CD4-positive, alpha-beta T cell (primary cell): ENCODE results near the gene COL5A1. TPM values are rescaled to one million over a fixed set of nuclear protein-coding genes. Genes with fewer than 3 reads are reported as not detected.

Source experiments
- ATAC-seq: fragments of 200-7000 bp; cut with Tn5 transposase; one replicate; pipeline ENCODE4 v1.10.0; 2022; ENCODE audit warnings: mild to moderate bottlenecking; ENCODE audit not compliant: poor library complexity
- CTCF ChIA-PET: fragments of 350-600 bp; sonication (Branson Sonifier 250); formaldehyde crosslinking; loops from one replicate; lab custom pipeline; 2021; ENCODE audit warnings: antibody characterized with exemption, inconsistent platforms; lab: Charles Lee
- POLR2A ChIA-PET: fragments of 350-600 bp; sonication (Branson Sonifier 250); formaldehyde crosslinking; loops from one replicate; lab custom pipeline; 2021; ENCODE audit warnings: antibody characterized with exemption, inconsistent platforms; lab: Charles Lee
- DNase-seq, 14 experiments: peaks; one replicate each; pipeline ENCODE4 v3.0.0-alpha.2; 2013 to 2020; ENCODE audit warnings: mixed read lengths in 2 of 14
- H3K27ac ChIP-seq, 2 donors: one replicate each; pipeline versions ENCODE4 v1.5.1 to v1.7.0; 2013; ENCODE audit warnings: low read length in 2 of 2, low read depth in 1 of 2, mild to moderate bottlenecking in 1 of 2
- H3K27me3 ChIP-seq, 2 experiments: 1 replicate in 1 of 2; 2 replicates in 1 of 2; pipeline versions ENCODE4 v1.6.1 to v1.7.0; 2013; ENCODE audit warnings: low read length in 2 of 2, control low read depth in 1 of 2, mild to moderate bottlenecking in 1 of 2, moderate library complexity in 1 of 2; ENCODE audit not compliant: insufficient read depth in 2 of 2, control insufficient read depth in 1 of 2
- H3K36me3 ChIP-seq: one replicate; pipeline ENCODE4 v1.6.1; 2013; ENCODE audit warnings: low read length, control low read depth; ENCODE audit not compliant: insufficient read depth
- H3K4me1 ChIP-seq: one replicate; pipeline ENCODE4 v1.6.1; 2013; ENCODE audit warnings: low read length, control low read depth; ENCODE audit not compliant: insufficient read depth
- H3K4me3 ChIP-seq: one replicate; pipeline ENCODE4 v1.5.1; 2013; ENCODE audit warnings: mild to moderate bottlenecking, low read length, moderate library complexity
- H3K9me3 ChIP-seq, 2 experiments: 1 replicate in 1 of 2; 2 replicates in 1 of 2; pipeline versions ENCODE4 v1.6.1 to v1.7.0; 2013; ENCODE audit warnings: low read length in 2 of 2, mild to moderate bottlenecking in 2 of 2, control low read depth in 1 of 2, moderate library complexity in 1 of 2; ENCODE audit not compliant: control insufficient read depth in 1 of 2, insufficient read depth in 1 of 2
- H3K27ac Mint-ChIP-seq: one replicate; pipeline ENCODE4 v1.8.0; 2020; ENCODE audit warnings: mixed read lengths
- H3K27me3 Mint-ChIP-seq: one replicate; pipeline ENCODE4 v1.8.0; 2021; ENCODE audit warnings: mixed read lengths
- H3K36me3 Mint-ChIP-seq: one replicate; pipeline ENCODE4 v1.8.0; 2021; ENCODE audit warnings: low read depth, mixed read lengths
- H3K4me1 Mint-ChIP-seq: one replicate; pipeline ENCODE4 v1.8.0; 2021; ENCODE audit warnings: low read depth, mixed read lengths
- H3K4me3 Mint-ChIP-seq: one replicate; pipeline ENCODE4 v1.8.0; 2020; ENCODE audit warnings: mild to moderate bottlenecking, mixed read lengths
- H3K9me3 Mint-ChIP-seq: one replicate; pipeline ENCODE4 v1.8.0; 2020; ENCODE audit warnings: mixed read lengths
- intact Hi-C, 2 experiments: fragments of 100-400 bp; cut with DNase I in 1 of 2; cut with micrococcal nuclease in 1 of 2; formaldehyde crosslinking; loops; one replicate each; pipeline versions ENCODE4 v1.15.1 to v1.9.0; 2023 to 2025; cut with DNase I, micrococcal nuclease
- total RNA-seq, 174 experiments: library from RNA in 2 of 174; stranded (reverse) in 2 of 174; gene quantifications; one replicate each; pipeline ENCODE4 v1.2.3 and lab custom pipeline; 2021 to 2026
- TF ChIP-seq, protein P1 (sequence below): fragments of 200-600 bp; IDR thresholded peaks from one replicate; pipeline ENCODE4 v1.8.0; 2022; ENCODE audit warnings: antibody characterized with exemption, mild to moderate bottlenecking

Gene COL5A1
- total RNA-seq, 2 experiments from 2014 or later = 0.41 to 0.50 TPM

DNA sequence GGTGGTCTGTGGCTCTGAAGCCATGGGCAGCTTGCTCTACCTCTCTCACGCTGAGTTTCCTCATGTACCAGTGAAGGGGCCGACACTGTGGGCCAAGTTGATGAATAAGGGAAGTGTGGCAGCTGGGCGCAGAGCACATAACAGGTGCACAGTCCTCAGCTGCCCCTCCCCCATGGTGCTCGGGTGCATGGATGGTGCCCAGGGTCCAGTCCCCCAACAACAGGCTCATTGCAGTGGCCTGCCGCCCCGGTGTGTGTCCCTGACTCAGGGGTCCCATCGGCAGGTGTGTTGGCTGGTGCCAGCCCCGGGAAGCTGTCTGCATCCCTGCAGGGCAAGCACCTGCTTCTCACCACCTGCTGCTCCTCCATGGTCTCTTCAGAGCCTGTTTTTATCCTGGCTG, 36.6 kb downstream of the COL5A1 start:
- ChIA-PET CTCF (no interaction called here), POLR2A (no interaction called here)
- H3K27me3 Mint-ChIP-seq = no peaks in the 10 kb centered on the region
- no peak for ATAC-seq
- TF ChIP-seq, protein P1, sequence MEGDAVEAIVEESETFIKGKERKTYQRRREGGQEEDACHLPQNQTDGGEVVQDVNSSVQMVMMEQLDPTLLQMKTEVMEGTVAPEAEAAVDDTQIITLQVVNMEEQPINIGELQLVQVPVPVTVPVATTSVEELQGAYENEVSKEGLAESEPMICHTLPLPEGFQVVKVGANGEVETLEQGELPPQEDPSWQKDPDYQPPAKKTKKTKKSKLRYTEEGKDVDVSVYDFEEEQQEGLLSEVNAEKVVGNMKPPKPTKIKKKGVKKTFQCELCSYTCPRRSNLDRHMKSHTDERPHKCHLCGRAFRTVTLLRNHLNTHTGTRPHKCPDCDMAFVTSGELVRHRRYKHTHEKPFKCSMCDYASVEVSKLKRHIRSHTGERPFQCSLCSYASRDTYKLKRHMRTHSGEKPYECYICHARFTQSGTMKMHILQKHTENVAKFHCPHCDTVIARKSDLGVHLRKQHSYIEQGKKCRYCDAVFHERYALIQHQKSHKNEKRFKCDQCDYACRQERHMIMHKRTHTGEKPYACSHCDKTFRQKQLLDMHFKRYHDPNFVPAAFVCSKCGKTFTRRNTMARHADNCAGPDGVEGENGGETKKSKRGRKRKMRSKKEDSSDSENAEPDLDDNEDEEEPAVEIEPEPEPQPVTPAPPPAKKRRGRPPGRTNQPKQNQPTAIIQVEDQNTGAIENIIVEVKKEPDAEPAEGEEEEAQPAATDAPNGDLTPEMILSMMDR = no peak
- H3K36me3 Mint-ChIP-seq = no peaks in the 10 kb centered on the region
- Histone ChIP-seq H3K4me1 (no peaks in the 10 kb centered on the region), H3K4me3 (no peak overlapping the region), H3K27me3 (no peaks in the 10 kb centered on the region), H3K9me3 (peaks cover 9 to 17% of the 10 kb centered on the region in 2 experiments), H3K36me3 (no peaks in the 10 kb centered on the region), H3K27ac (no peak overlapping the region)
- peaks cover 4% of the 10 kb centered on the region for H3K9me3 Mint-ChIP-seq
- no peak overlapping the region for H3K4me3 Mint-ChIP-seq
- no peaks in the 10 kb centered on the region for H3K4me1 Mint-ChIP-seq
- no peak overlapping the region for H3K27ac Mint-ChIP-seq
- no peak for DNase-seq
- intact Hi-C loops = no loop called here

DNA sequence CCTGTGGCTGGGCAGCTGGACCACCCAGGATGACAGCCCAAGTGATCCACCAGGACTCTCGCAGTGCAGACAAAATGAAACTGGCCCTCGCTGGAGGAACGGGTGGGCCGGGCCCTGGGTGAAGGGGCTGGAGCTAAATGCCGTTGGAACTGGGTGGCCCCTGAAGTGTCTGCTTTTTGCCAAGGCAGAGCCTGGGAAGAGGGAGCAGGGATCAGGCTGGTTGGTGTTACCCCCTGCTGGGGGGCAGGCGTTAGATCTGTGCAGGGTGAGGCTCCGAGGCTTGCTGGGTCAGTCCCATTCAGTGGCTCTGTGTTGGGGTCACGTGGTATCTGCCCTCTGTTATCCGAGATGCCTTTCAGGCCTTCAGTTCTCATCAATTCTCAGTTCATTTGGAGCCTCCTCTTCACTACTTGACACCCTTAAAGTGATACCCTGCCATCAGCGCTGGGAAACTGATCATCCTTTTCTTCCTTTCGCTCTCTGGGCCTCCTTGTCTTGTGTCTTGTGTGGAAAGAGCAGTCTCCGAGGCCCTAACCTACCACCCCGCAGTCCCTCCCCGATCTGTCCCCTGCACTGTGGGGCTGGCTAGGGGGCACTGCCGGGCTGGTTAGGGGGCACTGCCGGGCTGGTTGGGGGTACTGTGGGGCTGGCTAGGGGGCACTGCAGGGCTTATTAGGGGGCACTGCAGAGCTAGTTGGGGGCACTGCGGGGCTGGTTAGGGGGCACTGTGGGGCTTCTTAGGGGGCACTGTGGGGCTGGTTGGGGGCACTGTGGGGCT, 37.3 kb downstream of the COL5A1 start:
- H3K4me3 ChIP-seq = no peak overlapping the region
- no peaks in the 10 kb centered on the region for H3K4me1 Mint-ChIP-seq
- no peaks in the 10 kb centered on the region for H3K4me1 ChIP-seq
- no peak overlapping the region for H3K4me3 Mint-ChIP-seq
- ChIA-PET CTCF (no interaction called here), POLR2A (no interaction called here)
- H3K9me3 ChIP-seq = peaks cover 9 to 17% of the 10 kb centered on the region in 2 experiments
- DNase-seq = no peak
- no peaks in the 10 kb centered on the region for H3K36me3 Mint-ChIP-seq
- H3K27ac Mint-ChIP-seq = no peak overlapping the region
- no peak overlapping the region for H3K27ac ChIP-seq
- H3K27me3 Mint-ChIP-seq = no peaks in the 10 kb centered on the region
- no peaks in the 10 kb centered on the region for H3K36me3 ChIP-seq
- H3K27me3 ChIP-seq = no peaks in the 10 kb centered on the region
- TF ChIP-seq, protein P1 = no peak
- no peak for ATAC-seq
- peaks cover 4% of the 10 kb centered on the region for H3K9me3 Mint-ChIP-seq
- intact Hi-C loops = no loop called here

DNA sequence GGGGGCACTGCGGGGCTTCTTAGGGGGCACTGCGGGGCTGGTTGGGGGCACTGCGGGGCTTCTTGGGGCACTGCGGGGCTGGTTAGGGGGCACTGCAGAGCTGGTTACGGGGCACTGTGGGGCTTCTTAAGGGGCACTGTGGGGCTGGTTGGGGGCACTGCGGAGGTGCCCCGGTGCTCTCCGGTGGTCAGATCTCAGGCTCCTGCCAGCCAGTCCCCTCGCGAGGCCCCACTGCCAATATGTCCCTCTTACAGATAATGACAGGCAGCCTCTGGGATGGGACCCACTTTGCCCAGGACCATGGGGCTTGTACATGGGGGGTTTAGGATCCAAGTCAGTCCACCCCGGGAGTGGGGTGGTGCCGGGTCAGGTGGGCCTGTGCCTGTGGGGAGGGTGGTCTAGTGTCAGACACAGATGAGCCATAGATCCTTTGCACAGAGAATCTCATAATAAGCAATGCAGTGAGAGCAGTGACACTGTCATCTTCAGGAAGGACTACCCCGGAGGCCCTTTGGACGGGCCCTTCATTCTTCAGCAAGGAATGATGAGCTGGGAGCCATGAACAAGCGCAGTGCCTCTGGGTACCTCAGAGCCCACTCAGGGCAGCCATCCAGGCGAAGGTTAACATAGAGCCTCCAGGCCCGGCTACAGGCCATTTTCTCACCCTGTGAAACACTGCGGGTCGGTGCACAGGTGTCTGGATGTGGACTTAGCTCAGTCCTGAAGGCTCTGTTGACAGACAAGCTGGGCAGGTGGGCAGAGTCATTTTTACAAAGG, 38.2 kb downstream of the COL5A1 start:
- no peaks in the 10 kb centered on the region for H3K27me3 ChIP-seq
- peaks cover 9 to 15% of the 10 kb centered on the region in 2 experiments for H3K9me3 ChIP-seq
- no peak overlapping the region for H3K27ac Mint-ChIP-seq
- no peaks in the 10 kb centered on the region for H3K4me1 ChIP-seq
- DNase-seq (no peak), ATAC-seq (no peak)
- H3K4me3 Mint-ChIP-seq = no peak overlapping the region
- H3K27me3 Mint-ChIP-seq = no peaks in the 10 kb centered on the region
- intact Hi-C loops = no loop called here
- ChIA-PET POLR2A (no interaction called here), CTCF (no interaction called here)
- no peak overlapping the region for H3K27ac ChIP-seq
- TF ChIP-seq, protein P1 = no peak
- no peaks in the 10 kb centered on the region for H3K4me1 Mint-ChIP-seq
- no peaks in the 10 kb centered on the region for H3K36me3 ChIP-seq
- no peak overlapping the region for H3K4me3 ChIP-seq
- no peaks in the 10 kb centered on the region for H3K36me3 Mint-ChIP-seq
- peaks cover 4% of the 10 kb centered on the region for H3K9me3 Mint-ChIP-seq
